GM11168 (cell line): ENCODE data around the gene TNFRSF8.
"Not testable (repeated sequence)": the region's sequence is repeated elsewhere in the genome, so short reads cannot be mapped to it uniquely, and the experiment has no call there.

Experiments used
- in situ Hi-C: fragments of 300-500 bp; cut with MboI; formaldehyde crosslinking; loops from one replicate; pipeline ENCODE4 v1.12.0; 2022; ENCODE audit warnings: low sequenced_read_pairs; ENCODE audit not compliant: unreplicated experiment

TNFRSF8 gene

DNA sequence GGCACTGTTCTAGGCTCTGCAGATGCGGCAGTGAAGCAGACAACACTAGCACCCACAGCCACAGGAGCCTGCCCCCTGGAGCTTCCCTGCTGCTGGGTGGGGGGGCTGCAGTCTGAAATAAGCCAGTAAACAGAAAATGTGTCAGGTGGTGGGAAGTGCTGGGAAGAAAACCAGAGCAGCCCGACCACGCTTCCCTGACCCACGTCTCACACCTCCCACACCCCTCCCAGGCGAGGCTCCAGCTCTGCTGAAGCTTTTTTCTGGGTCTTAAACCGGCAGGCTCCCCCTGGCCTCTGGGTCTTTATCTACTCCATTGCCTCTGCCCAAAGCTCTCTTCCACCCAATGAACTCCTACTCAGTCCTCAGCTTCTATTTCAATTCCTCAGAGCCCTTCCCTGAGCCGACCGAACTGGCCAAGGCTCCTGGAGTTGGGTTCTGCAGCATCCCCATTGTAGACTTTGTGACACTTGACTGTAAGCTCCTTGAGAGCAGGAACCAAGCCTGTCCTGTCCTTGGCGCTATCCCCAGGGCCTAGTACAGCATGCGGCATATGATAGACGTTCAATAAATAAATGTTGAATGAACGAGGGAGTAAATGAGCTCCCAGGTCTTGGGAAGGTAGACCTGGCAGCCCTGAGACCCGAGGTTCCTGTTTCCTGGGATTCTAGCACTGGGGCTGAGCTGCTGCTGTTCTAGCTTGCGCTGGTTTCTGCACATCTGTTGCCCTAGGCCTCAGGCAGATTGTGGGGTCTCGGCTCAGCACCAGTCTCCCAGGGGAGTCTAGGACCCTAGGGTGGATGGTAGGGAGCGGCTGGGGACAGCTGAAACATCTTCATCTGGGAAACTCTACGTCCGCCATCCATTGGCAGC lies 25.4 kb upstream of the TNFRSF8 start:
- in situ Hi-C loops, result no loop called here

- in situ Hi-C loops, result no loop called here
These were observed 24.5 kb upstream of the TNFRSF8 start for GRCh38 chr1:12038356-12039163.

DNA sequence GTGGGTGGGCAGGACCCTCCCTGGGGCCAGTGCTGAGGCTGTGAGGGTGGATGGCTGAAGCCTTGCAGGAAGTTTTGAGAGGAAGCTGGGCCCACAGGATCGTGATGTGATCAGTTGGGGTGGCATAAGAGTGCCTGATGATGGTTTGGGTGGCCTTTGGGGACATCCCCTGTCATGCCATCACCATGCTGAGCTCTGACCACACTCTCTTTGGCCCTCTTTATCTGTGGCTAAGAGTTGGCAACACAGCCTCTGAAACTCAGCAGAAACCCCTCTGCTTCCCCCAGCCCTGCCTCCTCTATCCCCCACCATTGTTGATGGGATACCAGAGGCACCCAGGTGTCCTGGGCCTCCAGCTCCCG lies 24.0 kb upstream of the TNFRSF8 start:
- in situ Hi-C loops, result no loop called here

DNA sequence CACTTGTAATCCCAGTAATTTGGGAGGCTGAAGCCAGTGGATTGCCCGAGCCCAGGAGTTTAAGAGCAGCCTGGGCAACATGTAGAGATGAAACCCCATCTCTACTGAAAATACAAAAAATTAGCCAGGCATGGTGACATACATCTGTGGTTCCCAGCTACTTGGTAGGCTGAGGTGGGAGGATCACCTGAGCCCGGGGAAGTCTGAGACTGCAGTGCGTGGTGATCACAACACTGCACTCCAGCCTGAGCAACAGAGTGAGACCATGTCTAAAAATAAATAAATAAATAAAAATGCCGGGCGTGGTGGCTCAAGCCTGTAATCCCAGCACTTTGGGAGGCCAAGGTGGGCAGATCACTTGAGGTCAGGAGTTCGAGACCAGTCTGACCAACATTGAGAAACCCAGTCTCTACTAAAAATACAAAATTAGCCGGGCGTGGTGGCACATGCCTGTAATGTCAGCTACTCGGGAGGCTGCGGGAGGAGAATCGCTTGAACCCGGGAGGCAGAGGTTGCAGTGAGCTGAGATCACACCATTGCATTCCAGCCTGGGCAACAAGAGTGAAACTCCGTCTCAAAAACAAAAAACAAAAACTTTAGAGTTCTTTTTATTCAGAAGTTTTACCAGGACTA lies 23.2 kb upstream of the TNFRSF8 start:
- in situ Hi-C loops, result not testable (repeated sequence)

DNA sequence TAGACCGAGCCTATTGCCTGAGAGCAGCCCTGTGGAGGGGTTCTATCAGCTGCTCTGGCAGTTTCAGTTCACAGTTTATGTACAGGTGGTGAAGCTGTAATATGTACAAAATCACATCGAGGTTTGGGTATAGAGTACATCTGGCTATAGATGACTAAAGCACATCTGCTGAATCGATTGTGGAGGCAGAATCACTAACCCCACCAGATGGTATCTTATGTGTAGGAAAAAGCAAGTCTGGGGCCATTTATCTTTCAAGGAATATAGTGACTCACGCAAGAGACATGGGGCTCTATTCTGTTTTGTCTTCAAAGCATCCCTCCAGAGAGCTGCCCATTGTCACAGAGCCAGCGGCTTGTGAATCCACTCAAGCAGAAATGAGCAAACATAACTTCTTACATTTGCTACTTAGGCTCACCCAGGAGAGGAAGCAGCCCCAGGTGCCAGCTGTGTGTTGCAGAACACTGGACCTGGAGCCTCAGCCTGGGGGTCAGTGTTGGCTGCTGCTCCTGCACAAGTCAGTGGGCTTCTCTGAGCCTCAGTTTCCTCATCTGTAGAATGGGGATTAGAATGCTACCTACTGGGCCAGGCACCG lies 22.5 kb upstream of the TNFRSF8 start:
- in situ Hi-C loops, result no loop called here

- in situ Hi-C loops, result not testable (repeated sequence)
These were observed 18.8 kb upstream of the TNFRSF8 start for GRCh38 chr1:12044187-12044877.

GRCh38 chr1:12046749-12047119 lies 16.4 kb upstream of the TNFRSF8 start:
- in situ Hi-C loops, result no loop called here

- in situ Hi-C loops, result no loop called here
These were observed 15.8 kb upstream of the TNFRSF8 start for GRCh38 chr1:12047120-12047876.

DNA sequence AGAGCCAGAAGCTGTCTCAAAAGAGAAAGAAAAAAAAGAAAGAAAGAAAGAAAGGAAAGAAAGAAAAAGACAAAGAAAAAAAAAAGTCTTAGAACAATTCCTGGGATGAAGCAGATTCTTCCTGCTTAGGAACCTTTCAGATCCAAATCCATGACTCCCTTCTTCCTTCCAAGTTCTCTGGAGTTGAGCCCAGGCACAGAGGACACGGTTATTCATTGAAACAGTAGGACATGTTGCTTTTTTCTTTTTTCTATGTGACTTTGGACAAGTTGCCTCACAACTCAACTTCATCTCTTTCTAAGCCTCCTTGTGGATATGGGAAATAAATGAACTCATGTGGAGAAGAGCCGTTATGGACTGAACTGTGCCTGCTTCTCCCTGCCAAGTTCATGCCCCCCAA lies 14.7 kb upstream of the TNFRSF8 start:
- in situ Hi-C loops, result no loop called here

- in situ Hi-C loops, result no loop called here
These were observed 13.5 kb upstream of the TNFRSF8 start for GRCh38 chr1:12049616-12050015.

GRCh38 chr1:12051361-12051760 lies 11.7 kb upstream of the TNFRSF8 start:
- in situ Hi-C loops, result no loop called here

GRCh38 chr1:12052008-12052573 lies 11.0 kb upstream of the TNFRSF8 start:
- in situ Hi-C loops, result no loop called here

GRCh38 chr1:12052997-12053686 lies 10.0 kb upstream of the TNFRSF8 start:
- in situ Hi-C loops, result no loop called here

DNA sequence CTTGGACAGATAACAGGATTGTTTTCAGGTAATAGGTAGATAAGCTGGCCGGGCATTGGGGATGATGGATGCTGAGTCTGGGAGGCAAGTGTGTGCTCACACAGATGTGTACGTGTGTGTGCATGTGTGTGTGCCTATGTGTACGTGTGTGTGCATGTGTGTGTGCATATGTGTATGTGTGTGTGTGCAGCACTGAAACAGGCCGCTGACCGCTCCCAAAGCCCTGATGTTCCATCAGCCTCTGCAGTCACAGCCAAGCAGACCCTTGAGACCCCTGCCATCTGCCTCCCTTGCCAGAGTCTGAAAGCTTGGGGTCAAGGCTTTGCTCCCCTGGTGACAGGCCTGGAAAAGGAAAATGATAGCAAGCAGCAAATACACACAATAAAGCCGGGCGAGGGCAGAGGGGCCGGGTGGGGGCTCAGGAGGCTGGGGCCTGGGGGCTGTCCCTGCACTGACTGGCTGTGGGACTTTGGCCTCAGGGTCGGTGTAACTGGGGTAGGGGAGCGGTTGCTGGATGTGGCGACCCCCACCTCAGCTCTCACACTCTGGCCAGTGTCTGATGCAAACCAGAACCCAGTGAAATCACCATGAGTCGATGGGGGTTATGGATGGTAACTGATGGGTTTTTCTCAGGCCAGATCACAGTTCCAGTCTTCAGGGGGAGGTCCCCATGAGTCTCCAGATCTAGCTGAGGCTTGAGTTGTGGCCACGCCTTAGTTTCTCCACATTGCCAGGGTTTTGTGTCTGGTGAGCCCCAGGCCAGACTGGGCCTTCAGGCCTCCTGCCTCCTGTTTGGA lies 9.2 kb upstream of the TNFRSF8 start:
- in situ Hi-C loops, result no loop called here

DNA sequence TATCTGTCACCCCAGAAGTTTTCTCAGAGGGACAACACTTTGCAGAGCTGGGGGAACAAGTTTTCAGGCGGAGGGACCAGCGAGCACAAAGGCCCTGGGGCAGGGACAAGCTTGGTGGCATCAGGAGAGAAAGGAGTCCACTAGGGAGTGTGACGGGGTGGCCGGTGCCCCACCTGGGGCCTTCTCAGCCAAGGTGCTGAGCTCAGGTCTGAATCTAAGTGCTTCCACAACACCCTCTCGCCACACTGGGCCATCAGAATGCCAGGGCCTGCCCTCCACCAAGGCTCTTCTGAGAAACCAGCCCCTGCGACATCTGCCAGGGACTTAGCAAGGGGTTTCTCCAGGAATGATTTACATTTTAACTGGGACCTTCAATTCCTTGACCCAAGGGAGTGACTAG lies 7.8 kb upstream of the TNFRSF8 start:
- in situ Hi-C loops, result no loop called here

GRCh38 chr1:12056331-12056841 lies 6.7 kb upstream of the TNFRSF8 start:
- in situ Hi-C loops, result no loop called here

GRCh38 chr1:12057382-12057781 lies 5.7 kb upstream of the TNFRSF8 start:
- in situ Hi-C loops, result no loop called here
